DLD1 (cell line): ENCODE results near the gene INVS.

ENCODE experiments used
- in situ Hi-C: cut with HindIII; loops from 2 replicates; pipeline ENCODE4 v1.10.0; 2017; ENCODE audit warnings: low sequenced_read_pairs

The INVS gene

DNA sequence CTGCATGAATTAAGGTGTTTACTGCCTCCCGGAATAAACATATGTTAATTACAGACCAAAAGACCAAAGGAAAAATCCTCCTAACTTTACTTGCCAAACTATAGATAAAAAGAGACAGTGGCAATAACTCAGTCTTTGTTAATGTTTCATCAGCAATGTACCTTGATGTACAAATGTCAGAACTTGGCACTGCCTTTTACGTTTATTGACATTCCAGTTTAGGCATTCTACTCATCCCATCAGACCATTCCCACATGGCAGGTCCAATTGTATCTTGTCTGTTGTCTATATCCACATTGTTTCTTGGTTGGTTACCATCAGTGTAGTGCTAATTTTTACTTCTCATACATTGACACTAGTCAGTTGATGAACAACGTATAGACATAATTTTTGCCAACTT is 168.2 kb downstream of the INVS start:
- in situ Hi-C loops, result no loop called here

DNA sequence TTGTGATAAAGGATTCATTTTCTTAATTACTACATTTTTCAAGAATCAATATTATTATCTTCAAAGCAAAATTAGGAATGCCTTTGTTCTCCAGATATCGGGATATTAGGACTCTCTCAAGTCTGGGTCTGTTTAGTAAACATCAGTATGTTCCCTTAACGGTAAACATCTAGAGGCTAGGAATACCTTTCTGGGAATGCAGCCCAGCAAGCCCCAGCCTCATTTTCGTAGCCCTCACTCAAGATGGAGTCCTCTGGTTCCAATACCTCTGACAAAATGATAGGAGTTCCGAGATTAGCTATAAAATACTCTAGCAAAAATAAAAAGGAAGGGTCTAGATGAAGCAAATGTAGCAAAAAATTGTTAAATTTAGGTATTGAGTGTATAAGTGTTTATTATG is 169.2 kb downstream of the INVS start:
- in situ Hi-C loops, result no loop called here

DNA sequence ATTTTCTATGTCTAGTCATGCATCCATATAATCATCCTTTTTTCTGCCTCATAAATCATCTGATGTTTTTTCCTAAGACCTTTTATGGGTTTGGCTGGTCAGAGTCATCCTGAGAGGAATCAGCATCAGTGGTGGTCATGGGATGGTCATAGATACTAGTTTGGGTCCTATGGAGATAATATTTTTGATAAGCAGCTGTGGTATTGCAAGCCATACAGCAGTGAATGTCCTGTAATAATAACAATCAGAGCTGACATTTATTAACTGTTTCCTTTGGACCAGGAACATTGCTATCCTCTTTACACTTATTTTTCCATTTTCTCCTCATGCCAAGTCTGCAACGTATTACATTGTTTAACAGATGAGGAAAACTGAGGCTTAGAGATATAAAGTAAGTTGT is 170.6 kb downstream of the INVS start:
- in situ Hi-C loops, result no loop called here

DNA sequence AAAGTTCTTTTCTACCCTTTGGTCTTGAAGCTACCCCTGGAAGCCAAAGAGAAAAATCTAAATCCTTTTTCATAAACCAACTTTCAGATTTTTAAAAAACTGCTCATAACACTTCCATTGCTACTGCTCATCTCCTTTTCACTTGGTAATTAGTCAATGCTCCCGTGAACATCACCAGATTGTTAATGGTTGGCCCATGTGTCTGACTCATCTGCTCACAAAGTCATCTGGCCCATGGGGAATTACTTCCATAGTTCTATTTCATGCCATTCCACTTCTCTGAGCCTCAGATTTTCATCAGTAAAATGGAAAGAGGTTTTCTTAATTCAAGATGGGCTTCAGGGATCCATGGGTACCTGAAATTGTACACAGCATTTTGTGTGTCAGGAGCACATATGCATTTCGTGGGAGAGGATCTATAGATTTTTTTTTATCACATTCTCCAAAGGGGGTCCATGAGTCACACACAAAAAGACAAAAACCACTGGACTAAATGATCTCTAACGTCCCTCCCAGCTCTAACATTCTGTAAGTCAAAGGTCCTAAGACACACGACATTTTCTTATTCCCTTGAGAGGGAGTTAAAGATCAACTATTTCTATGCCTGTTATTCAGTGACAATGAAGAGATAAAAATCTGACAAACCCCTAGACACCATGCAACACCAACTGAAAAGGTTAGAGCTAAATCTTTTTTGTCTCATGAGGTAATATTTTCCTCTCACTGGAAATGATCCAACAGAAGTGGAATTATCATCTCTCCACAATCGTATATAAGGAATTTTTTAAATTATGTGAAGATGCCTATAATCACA is 178.3 kb downstream of the INVS start:
- in situ Hi-C loops, result no loop called here

DNA sequence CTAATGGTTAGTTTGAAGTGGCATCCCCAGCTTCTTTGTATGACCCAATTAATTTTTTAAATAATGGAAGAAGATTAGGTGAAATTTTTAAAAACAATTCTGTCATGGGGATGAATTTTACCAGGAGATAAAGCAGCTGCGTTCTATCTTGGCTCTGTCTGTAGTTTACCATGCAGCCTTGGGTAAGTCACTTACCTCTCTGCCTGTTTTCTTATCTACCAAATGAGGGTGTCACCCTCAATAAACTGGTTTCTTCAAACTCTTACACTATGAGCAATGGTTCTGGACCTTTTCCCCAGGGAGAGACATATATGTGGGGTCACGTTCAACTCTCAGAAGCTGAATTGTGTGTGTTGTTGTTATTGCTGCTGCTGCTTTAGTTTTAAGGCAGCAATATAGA is 182.0 kb downstream of the INVS start:
- in situ Hi-C loops, result no loop called here

DNA sequence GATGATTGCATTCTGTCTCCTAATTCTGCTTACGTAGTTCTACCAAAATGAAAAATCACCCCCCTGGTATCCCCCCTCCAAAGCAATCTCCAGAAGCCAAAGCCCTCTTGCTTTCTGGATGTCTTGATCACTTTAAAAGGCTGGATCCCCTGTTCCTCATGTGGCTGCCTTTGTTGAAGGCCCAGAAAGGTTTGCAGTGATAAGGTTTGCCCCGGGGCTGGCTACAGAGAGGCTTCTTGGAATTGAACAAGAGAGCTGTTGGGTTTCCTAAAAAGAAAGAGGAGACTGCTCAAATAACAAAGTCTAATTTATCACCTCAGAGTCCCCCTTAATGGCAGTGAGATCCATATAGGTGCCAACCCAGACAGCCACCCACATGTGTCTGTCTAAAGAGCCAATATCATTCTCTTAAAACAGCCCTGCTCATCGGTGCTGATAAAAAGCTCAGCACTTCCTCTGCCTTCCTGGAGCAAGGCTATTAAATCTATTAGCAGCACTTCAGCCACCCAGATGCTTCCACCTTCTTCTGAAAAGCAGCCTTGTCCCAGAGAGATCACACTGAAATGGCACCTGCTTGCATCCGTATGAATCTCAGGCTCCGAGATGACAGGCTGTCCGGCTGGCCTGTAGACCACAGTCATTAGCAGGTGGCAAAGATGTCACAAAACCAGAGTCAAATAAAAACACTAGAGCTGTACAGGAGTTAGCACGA is 182.8 kb downstream of the INVS start:
- in situ Hi-C loops, result no loop called here

DNA sequence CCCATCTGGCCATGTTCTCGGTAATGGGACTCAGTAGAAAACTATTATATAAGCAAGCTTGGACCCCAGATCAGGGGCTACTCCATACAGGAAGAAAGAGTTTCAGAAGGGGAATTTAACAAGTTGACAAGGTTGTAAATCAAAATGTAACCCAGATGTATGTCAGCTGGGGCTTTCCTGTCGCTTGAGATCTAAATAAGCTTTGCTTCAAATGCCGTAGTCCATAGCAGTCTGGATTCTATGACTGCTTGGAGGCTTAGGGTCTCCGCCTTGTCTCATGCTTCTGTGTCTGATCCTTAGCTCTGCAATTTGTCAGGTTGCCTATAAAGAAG is 183.3 kb downstream of the INVS start:
- in situ Hi-C loops, result no loop called here

DNA sequence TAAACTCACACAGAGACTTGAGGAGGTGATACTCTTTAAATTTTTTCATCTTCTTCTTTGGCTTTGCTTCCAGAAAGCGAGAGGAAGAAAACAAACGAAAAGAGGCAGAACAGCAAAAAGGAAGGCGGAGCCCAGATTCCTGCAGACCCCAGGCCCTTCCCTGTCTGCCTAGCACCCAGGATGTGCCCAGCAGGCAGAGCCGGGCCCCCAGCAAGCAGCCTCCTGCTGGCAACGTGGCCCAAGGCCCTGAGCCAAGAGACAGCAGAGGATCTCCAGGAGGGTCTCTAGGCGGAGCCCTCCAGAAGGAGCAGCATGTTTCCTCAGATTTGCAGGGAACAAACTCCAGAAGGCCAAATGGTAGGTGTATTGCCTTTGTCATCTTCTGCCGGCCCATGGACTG is 185.2 kb downstream of the INVS start:
- in situ Hi-C loops, result no loop called here

DNA sequence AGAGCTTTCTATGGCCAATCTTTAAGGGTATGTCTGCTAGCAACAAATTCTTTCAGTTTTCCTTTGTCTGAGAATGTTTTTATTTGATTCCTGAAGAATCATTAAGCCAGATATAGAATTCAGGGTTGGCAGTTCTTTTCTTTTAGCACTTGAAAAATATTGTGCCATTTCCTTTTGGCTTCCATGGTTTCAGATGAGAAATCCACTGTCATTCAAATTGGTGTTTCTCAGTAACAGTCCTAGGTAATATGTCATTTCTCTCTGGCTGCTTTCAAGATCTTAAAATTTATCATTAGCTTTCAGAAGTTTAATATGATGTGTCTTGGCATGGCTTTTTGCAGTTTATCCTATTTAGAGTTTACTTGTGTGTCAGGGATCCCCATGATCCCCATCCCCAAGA is 186.0 kb downstream of the INVS start:
- in situ Hi-C loops, result no loop called here

DNA sequence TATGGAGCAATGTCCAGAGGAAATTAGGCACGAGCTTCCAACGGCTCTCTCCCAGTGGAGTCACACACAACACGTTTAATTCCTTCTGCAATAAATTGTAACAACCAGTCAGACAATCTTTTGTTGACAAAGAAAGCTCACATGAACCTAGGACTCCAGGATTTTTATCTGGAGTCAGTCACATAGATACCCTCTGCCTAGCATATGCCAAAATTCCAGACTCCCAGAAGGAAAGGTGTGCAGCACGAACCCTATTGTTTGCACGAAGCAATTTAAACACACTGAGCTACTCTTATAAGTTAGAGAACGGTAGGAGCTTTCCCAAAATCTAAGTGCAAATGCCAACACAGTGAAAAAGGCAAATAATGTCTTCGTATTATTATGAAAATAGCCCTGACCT is 186.6 kb downstream of the INVS start:
- in situ Hi-C loops, result no loop called here

DNA sequence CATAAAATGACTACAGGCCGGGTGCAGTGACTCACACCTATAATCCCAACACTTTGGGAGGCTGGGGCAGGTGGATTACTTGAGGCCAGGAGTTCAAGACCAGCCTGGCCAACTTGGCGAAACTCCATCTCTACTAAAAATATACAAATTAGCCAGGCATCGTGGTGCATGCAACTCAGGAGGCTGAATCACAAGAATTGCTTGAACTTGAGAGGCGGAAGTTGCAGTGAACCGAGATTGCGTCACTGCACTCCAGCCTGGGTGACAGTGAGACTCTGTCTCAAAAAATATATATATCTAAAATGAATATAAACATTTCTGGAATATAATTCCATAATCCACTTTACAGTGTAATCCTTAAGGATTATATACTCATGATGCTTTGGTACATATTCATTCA is 187.2 kb downstream of the INVS start:
- in situ Hi-C loops, result no loop called here

DNA sequence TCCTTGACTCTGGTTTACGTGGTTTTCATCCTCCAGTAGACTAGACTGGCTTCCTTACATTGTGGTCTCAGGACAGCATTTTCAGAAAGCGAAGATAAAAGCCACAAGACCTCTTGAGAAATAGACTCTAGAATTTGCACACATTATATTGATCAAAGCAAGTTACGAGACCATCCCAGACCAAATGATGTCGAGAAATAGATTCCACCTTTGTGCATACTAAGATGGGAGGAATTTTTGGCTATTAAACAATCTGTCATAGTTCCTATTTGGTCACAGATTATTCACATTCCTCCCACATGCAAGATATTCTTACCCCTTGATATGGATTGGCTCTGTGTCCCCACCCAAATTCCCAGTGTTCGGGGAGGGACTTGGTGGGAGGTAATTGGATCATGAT is 188.1 kb downstream of the INVS start:
- in situ Hi-C loops, result no loop called here

DNA sequence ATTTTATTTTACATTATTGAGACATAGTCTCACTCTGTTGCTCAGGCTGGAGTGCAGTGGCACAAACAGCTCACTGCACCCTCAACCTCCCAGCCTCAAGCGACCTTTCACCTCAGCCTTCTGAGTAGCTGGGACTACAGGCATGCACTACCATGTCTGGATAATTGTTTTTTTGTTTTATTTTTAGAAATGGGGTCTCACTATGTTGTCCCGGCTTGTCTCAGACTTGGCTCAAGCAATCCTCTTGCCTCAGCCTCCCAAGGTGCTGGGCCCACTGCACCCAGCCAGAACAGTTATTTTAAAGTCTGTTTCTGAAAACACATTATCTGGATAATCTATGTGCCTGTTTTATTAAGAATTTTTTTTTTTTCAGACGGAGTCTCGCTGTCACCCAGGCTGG is 191.7 kb downstream of the INVS start:
- in situ Hi-C loops, result no loop called here

DNA sequence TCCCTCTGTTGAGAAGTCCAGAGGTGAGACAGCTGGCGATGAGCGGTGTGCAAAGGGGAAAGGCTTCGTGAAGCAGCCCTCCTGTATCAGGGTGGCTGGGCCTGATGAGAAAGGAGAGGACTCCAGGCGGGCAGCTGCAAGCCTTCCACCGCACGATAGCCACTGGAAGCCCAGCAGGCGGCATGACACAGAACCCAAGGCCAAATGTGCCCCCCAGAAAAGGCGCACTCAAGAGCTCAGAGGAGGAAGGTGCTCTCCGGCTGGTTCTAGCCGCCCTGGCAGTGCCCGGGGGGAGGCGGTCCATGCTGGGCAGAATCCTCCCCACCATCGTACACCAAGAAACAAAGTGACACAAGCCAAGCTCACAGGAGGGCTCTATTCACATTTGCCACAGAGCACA is 193.4 kb downstream of the INVS start:
- in situ Hi-C loops, result no loop called here

DNA sequence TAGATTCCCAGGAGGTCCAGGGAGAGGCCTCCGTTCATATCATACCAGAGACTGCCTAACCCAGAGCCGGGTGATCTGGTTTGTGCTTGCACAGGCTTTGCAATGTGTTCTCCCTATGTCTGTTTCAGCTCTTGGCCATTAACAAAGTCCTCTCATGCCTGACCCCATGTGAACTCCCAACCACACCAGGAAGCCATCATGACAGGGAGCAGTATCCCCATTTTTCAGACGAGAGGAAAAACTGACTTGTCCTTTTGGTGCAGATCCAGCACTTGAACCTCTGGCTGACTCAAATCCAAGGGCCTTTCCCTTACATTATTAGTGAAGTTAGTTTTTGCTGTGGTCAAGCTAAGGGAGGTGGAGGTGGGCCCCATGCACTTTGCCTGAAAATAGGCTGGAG is 195.3 kb downstream of the INVS start:
- in situ Hi-C loops, result no loop called here

DNA sequence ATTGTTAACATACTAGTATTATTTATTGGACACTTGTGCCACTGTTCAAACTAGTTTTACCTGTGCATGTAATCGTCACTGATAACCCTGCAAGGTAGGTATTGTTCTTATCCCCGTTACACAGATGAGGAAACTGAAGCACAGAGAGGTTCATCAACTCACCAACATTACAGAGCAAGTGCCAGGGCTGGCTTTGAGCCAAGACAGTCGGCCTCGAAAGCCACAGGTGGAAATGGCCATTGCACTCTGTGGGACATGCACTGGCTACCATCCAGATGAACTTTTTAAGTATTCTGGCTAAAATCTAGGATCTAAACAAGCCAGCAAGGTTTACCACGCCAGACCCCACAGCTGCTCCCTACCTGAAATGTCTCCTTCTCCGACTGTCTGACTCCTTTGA is 195.8 kb downstream of the INVS start:
- in situ Hi-C loops, result no loop called here

DNA sequence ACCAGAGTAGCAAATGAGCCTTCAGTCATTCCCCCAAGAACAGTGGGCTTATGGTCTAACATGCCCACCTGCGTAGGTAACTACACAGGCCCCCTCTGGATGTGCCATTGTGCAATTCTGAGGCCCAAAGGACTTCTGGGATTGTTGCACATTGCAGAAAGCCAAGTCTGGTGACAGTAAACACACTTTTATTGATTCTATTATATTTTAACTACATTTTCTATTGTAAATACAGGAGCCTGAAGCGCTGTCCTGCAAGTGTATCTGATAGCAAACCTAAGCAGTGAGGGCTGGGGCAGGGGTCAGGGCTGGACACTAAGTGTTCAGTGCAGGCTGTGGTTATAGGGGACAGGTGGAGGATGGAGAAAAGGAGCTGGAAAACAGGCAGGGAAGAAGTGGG is 196.2 kb downstream of the INVS start:
- in situ Hi-C loops, result no loop called here

DNA sequence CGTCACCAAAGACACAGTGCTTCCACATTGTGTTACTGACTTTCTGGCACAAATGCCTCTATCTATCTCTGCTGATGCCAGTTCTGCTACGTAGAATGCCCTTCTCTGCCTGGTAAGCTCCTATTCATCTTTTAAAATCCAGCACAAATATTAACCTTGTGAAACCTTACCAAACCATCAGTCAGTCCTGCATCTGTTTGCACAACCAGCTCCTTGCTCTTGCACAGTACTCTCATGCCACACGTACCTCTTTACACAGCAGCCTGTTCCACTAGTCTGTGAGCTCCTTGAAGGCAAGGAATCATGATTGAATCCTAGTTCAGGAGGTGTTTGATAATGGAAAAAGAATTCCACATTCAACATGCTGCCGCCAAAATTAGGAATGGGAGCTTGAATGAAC is 197.4 kb downstream of the INVS start:
- in situ Hi-C loops, result no loop called here

DNA sequence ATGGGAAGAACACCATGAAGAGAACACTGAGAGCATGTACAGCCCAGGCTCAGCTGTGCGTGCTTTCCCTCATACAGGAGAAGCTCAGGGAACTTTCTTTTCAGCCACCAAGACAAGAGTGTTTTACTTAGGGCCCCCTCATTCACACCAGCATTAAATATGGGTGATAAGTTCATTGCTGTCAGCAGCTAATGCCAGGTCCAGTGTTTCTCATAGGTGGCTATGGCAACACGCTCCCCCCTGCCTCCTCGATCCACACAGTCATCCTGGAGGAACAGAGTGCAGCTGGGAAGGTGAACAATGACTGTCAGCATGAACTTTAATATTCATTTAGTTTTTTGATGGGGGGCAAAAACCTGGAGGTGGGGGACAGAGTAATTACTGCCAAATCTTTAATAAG is 199.3 kb downstream of the INVS start:
- in situ Hi-C loops, result no loop called here

DNA sequence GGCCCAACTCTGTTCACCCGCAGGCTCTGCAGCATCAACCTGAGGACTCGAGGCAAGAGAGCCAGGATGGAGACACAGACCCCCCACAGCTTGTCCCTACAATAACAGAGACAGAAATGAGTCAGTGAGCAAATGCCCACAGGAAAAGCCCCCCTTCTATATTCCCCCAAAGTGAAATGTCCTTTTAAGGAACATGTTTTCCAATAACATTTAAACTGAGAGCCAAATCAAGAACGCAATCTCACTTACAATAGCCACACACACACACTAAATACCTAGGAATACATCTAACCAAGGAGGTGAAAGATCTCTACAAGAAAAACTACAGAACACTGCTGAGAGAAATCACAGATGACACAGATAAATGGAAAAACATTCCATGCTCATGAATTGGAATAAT is 204.7 kb downstream of the INVS start:
- in situ Hi-C loops, result no loop called here

DNA sequence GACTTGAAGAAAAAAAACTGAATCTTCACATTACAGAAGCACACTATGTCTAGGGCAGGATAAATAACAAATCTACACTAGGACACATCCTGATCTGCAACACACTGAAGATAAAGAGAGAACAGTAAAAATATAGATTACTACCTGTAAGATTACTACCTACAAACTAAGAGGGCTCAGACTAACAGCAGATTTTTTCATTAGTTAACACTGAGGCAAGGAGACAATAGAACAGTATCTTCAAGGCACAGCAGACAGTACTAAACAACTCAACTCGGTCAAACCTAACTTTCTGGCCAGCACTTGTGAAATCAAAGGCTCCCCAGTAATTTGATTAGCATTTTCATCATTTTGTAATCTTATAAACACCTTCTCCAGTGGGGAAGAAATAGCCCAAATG is 207.2 kb downstream of the INVS start:
- in situ Hi-C loops, result no loop called here

DNA sequence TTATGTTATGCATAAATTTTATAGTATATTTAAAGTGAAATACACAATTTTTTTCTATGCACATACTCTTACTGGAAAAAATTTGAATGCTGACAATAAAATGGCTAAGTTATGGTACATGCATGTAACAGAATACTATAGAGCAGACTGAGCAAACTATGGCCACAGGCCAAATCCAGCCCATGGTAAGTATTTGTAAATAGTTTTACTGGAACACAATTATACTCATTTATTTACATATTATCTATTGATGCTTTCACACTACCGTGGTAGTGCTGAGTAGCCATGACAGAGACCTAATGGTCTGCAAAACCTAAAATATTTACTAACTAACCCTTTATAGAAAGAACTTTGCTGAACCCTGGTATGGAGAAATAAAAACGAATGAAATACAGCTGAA is 208.0 kb downstream of the INVS start:
- in situ Hi-C loops, result no loop called here
